NCI-H187 treated with DMSO at 0.1 percent for 48 hours (cell line): Measurements from ENCODE around the gene OTUD4.

Experiments used
- DNase-seq: peaks from one replicate; lab custom pipeline; 2025; lab: John Stamatoyannopoulos, UW

The OTUD4 gene

DNA sequence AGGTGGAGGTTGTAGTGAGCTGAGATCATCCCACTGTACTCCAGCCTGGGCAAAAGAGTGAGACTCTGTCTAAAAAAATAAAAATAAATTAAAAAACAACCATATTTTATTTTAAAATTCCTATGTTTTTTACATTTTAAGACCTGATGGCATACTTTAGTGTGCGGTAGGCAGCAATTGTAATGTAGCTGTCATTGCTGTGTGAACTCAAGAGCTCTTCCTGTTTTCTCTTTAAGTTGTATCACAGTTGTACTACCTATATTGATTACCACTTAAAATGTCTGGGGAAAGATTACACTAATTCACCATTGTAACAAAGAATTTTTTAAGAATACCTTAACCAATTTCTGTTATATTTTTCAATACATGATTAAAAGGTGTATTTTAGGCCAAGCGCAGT lies 55.0 kb downstream of the OTUD4 start:
- DNase-seq = no peak

DNA sequence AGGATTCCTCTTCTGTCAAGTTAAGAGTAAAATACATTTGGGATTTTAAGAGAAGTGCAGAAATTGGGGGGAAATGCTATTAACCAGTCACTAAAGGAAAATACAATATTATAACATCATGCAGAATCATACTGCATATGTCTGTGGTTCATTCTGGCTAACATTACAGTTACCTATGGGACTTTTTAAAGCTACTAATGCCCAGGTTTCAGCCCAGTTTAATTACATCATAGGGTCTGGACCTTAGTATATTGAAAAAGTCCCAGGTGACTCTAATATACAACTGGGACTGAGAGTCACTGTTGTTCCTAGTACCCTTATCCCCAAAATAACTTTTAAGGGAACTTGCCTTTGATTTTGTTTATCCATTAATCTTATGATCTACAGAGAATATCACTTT lies 72.3 kb downstream of the OTUD4 start:
- DNase-seq = no peak

DNA sequence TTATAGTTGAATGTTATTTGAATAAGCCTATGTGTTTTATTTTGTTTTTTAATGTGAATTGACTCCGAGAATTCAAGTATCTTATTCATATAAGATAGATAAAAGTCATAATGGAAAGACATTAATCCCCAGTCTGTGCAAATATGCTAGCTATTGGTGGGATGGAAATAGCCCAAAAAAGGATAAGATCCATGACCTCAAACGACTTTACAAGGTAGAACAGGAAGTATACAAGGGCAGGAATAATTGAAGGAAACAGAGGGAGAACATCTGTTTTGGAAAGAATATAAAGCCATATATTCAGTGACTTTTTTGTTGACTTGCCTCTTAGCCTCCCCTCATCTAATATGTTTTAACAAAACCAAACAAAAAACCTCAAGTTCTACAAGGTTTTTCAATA lies 73.3 kb downstream of the OTUD4 start:
- DNase-seq = no peak

DNA sequence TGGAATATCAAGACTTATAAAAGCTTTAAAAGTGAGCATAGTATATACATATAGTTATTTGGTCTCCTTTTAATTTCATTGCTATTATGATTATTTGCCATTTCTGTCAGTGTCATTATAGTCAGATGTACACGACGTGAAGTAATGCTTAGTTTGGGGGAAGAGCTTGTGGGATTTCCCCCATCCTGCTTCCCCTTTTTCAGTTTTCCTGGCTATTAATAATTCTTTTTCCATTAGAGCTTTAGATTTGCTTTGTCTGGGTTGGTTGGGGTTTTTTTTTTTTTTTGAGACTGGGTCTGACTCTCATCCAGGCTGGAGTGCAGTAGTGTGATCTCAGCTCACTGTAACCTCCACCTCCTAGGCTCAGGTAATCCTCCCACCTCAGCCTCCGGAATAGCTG lies 76.9 kb downstream of the OTUD4 start:
- no peak for DNase-seq

DNA sequence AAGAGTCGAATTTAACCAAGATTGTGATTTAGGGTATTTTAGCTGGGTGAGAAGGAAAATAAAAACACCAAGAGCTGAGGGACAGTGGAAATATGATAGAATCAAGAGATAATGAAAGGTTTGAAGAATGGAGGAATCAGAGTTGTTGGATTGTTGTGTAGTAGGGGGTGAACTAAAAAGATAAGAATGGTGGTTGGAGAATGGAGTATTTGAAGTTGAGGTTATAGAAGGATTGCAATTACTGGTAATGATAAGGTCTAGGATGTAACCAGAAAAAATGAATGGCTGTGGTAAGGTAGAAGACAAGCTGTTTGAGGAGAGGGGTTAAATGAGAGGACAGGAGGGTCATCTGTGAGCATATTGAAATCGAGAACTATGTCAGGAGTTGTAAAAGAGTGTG lies 77.8 kb downstream of the OTUD4 start:
- DNase-seq = no peak

DNA sequence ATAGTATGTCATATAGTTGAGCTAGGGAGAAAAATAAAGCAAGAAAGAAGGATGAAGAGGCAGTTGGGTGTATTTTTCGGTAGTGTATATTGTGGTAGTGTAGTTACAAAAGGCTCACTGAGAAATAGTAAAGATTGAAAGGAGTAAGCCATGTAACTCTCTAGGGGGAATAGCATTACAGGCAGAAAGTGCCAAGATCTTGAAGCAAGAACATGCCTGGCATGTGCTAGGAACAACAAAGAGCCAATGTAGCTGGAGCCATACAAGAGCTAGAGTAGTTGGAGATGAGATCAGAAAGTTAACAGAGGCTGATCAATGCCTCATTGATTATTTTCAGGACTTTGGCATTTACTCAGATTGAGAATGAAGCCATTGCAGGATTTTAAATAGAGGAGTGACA lies 79.3 kb downstream of the OTUD4 start:
- DNase-seq = no peak

DNA sequence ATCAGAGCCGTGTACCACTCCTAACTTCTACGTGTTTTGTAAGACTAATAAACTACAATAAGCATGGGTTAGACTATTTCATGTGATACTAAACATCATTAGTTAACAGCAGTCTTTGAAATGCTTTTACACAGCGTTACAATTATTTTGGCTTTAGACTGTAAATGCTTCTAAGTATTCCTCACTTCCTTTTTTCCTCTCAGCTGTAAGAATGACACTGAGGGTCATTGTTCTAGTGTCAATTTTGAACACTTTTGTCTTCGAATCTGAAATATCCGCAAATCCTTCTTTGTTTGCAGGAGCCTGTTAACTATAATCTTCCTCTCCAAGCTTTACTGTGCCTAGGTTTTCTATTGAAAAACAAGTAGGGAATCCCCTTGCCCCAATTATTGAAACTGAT lies 80.7 kb downstream of the OTUD4 start:
- DNase-seq = no peak

DNA sequence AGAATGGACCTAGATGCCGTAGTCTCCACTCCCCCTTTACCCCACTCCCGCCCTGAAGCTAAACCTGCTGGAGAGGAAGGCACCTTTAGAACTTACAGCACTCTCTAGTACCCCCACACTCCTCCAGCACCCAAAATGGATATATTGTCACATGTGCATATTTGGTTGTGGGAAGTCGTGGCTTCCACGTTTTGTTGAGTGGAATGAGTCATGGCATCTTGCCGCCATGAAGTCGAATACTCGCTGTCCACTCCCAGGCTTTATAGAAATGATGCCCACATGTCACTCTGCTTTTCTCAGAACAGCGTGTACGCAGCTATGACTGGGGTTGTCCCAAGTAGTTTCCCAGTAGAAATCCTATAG lies 81.7 kb downstream of the OTUD4 start:
- no peak for DNase-seq

DNA sequence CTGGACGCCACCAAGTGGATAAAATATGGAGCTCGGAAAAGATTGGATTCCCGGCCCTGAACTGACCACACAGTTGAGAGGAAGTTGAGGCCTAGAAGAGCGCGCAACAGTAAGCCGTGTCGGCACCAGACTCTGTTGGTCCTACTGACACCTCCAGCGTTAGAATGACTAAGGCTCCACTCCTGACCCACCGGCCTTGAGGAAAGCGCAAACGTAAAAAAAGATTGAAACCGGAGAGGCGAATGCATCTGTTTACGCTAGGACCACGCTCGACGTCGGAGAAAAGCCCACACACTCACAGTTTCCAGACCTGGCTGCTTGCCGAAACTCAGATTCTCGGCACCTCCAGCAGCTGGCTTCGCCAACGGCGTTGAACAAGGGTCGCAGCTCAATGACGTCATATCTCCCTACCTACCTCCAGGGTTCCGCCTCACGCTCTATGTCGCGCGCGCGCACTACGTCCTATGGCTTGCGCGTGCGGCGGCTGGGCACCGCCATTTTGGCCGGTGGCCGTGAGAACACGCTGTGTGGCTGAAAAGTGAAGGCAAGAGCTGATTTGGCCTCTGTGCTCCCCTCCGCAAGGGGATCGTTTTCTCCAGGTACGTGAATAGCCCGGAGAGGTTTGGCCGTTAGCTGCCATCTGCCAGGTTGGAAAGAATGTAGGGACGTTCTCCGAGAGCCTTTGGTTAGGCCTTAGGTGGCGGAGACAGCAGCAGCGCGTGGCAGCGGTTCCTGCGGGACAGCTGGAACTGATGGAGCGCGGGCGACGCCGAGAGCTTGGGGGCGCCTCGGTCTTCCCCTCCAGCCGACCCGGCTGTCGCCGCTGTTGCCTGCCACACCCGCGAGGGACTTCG lies 82.3 kb downstream of the OTUD4 start, which contains the start of the genes ABCE1 and ANAPC10:
Gene ABCE1 (plus strand): TSS at position 491 of the 854 bp plus-strand sequence. CDS start 6,102 bp downstream, outside the sequence.
Gene ANAPC10 (minus strand): TSS at position 376 of the 854 bp plus-strand sequence. CDS start 2,097 bp downstream, outside the sequence.
- peak; percentile 72 for DNase-seq

DNA sequence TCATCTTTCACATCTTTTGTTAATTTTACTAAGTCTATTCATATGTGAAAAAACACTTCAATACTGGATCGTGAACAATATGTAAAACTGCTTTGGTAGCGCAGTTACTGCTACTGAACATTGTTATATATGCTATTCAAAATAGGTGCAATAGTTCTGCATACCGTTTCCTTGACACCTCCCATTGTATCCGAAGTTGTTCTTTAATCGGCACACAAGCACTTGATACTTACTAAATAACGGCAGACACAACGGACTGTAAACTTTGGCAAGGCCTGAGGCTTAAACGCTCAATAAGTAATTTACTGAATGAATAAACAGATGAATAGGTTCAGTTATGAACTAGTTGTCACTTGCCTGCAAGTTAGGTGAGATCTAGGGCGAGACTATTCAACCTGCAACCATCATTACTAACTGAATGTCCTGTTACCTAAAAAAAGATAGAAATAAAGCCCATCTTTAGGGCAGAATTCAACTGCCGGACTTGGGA lies 83.0 kb downstream of the OTUD4 start:
- DNase-seq = no peak

DNA sequence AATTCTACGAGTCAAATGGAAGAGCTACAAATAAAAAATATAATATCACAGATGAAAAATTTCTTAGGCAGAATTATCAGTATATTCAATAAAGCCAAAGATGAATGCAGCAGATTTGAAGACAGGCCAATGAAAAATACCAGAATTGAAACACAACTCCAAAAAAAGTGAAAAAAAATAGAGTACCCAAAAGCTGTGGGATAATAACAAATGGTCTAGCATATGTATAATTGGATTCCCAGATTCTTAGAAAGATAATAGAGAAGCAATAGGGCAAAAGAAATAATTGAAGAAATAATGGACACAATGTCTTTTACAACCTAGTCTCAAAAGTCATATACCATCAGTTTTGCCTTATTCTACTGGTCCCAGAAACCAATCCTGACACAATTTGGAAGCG lies 86.8 kb downstream of the OTUD4 start:
- no peak for DNase-seq

DNA sequence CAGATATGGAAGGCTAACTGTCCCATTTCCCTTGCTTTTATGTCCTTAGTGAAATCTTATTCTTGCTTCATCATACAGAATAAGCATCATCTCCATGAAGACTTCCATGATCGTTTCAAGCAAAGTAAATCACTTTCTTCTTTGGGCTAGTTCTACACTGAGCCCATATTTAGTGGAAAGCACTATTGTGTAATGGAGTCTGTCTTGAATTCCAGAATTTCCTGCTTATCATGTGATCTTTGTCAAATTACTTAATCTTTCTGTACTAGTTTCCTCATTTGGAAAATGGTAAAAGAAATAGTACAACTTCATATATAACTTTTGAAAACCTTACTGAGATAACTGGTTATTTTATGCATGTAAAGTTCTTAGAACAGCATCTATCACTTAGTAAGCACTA lies 90.0 kb downstream of the OTUD4 start:
- DNase-seq = no peak

DNA sequence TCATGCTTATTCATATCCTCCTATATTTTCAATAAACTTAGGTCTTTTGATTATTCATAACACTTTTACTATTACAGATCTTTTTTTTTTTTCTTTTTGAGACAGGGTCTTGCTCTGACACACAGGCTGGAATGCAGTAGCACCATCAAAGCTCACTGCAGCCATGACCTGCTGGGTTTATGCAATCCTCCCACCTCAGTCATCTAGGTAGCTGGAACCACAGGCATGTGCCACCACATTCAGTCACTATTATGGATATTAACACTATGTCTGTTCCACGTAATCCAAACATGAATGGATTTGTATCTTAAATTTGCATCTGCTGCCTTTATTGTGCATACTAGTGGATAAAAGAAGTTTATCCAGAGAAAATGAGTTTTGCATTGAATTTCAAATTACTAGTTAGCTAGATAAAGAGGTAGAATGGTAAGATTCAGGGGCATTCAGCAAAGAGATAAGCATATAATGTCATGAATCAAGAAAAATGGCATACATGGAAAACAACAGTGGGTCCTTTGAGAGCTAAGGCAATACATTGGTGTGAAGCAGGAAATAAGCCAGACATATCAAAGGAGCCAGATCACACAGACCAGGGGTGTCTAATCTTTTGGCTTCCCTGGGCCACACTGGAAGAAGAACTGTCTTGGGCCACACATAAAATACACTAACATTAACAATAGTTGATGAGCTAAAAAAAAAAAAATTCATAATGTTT lies 96.3 kb downstream of the OTUD4 start:
- DNase-seq = no peak
